Activated CD8-positive, alpha-beta memory T cell treated with anti-CD3 and anti-CD28 coated beads, Interleukin-2, amount 50 U/mL, for 48 hours (primary cell): ENCODE results near the gene MCAT.

ENCODE experiments used
- DNase-seq: peaks from one replicate; pipeline ENCODE4 v3.0.0-alpha.2; 2020

Gene MCAT

DNA sequence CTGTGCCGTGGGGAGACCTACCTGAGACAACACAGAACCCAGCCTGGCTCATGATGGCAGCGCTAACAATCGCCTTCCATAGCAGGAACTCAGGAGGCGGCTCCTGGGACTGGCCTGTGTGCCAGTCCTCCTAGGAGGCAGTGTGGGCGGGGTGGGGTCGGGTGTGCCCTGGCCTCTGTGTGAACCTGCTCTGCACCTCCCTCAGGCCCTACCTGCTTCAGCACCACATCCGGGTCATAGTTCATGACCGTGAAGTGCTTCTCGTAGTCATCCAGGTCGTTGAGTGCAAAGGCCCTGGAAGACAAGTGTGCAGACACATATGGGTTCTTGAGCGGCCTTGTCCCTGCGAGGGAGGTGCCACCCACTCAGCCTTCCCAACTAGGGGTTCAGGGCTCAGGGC is 28.4 kb upstream of the MCAT start:
- no peak for DNase-seq

- DNase-seq = no peak
These were observed 27.9 kb upstream of the MCAT start for GRCh38 chr22:43171019-43171491.

DNA sequence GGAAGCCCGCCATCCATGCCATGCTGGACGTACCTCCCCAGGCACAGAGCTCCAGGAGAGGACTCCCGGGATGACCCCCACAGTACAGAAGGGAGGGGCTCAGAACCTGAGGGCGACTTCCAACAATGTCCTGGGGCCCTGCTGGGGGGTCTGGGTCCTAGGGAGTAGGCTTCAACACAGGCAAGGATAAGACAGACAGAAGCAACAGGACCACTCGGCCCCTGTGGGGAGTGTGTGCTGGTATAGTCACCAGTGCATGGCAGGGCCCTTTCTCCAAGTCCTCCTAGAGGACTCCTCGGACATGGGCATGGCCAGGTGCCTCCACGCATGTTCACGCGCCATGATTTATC is 26.9 kb upstream of the MCAT start:
- DNase-seq = no peak

- DNase-seq = no peak
These were observed 26.3 kb upstream of the MCAT start for GRCh38 chr22:43169310-43170130.

GRCh38 chr22:43168471-43169309 is 25.5 kb upstream of the MCAT start:
- no peak for DNase-seq

DNA sequence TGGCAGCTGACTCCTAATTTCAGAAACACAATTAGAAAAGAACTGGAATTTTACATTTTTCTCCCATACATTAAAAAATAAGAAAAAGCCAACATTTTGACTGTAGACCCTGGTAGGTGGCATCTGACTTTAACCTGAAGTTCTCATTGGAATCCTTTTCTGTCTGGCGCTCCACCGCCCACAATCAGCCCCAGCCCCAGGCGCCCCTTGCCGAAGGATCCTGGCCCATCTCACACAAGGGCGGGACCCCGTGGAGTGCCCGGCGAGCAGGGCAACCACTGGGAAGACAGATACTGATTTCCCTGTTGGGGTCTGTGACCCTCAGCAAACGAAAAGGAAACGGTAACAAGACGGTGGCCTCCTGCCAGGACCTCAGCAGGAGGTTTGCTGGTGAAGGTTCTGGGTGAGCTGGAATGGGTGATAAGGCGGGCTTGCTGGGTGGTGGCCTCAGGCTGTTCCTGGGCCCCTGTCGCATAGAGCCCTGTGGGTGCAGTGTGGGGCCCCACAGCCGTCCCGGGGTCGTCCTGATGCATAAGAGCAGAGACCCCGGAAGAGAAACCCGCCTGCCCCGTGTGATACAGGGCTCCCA is 23.9 kb upstream of the MCAT start:
- no peak for DNase-seq

GRCh38 chr22:43166132-43166930 is 23.1 kb upstream of the MCAT start:
- DNase-seq = no peak

DNA sequence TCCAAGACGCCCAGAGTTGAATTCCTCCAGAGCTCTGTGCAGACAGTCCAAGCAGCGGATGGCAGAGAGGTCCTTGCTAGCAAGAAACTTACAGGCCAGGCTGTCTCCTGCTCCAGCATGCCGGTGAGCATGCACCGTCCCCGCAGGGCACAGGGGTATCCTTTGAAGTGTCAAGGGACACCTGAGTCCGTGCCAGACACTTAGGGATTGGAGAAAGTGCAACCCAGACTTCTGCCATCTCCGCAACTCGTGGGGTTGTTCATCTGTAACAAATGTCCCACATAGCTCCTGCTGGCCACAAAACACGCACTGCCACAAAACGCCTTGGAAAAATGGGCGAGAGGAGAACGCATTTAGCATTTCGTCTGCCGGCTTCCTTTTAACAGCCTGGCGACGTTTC is 21.4 kb upstream of the MCAT start:
- no peak for DNase-seq

DNA sequence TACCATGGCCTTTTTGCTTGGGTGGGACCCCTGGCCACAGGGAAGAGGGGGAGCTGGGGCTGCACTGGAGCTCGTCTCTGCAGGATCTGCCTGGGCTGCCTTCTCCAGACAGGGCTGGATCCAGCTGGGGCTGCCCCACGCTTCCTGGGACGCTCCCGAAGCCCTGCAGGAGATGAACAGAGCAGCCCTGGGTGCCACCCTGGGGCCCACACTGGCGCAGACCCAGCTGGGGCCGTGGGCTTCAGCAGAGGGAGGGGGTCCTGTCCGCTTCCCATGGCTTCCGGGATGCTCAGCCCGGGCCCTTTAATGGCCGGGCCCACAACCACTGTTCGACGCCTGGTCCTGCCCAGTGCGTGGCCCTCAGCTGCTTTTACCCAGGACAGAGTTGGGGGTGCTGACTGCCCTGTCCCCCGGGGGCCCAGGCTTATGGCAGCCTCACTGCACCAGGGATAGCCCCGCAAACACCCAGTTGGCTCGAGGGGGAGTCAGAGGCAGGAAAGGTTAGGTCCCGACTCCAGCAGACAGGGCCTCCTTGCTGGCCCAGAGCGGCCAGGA is 20.1 kb upstream of the MCAT start:
- DNase-seq = no peak

DNA sequence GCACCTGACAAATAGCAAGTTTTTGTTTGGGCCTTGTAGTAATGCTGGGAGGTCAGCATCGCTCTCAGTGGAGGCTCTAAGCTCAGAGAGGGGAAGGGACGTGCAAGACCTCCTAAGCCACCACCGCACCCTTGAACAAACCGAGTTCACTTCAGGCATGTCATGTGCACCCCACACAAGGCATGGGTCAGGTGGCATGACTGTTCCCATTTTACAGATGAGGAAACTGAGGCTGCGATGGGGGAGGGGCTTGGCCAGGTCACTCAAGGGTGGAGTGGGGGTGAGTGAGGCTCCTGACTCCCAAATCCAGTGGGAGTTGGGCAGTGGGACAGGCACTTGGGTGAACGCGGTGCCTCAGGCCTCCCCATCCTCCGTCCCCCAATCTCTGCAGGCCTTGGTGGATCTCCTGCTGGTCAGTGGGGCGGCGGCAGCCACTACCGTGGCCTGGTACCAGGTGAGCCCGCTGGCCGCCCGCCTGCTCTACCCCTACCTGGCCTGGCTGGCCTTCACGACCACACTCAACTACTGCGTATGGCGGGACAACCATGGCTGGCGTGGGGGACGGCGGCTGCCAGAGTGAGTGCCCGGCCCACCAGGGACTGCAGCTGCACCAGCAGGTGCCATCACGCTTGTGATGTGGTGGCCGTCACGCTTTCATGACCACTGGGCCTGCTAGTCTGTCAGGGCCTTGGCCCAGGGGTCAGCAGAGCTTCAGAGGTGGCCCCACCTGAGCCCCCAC is 19.4 kb upstream of the MCAT start:
- DNase-seq = no peak

DNA sequence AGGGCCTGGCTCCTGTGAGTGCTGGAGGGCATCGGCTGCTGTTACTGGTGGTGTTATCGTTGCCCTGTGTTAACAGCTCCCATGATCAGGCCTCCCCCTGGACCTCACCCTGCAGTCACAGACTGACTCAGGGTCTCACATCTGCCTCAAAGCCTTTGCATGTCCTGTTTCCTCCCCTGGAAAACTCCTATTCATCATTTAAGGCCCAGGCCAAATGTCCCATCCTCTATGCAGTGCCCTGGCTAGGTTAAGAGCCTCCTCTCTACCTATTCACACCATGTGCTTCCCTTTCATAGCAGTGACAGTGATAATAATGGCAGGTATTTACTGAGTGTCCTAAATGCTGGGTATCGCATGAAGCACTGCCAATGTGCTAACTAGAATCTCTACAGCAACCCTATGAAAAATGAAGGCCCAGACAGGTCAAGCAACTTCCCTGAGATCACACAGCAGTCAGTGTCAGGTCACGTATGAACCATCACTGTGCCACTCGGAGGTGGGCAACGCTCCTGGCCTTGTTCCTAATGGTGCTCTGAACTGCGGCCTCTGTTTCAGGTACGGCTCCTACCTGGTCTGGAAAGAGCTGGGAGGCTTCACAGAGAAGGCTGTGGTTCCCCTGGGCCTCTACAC is 17.4 kb upstream of the MCAT start:
- DNase-seq = no peak

- no peak for DNase-seq
These were observed 16.4 kb upstream of the MCAT start for GRCh38 chr22:43159484-43160178.

DNA sequence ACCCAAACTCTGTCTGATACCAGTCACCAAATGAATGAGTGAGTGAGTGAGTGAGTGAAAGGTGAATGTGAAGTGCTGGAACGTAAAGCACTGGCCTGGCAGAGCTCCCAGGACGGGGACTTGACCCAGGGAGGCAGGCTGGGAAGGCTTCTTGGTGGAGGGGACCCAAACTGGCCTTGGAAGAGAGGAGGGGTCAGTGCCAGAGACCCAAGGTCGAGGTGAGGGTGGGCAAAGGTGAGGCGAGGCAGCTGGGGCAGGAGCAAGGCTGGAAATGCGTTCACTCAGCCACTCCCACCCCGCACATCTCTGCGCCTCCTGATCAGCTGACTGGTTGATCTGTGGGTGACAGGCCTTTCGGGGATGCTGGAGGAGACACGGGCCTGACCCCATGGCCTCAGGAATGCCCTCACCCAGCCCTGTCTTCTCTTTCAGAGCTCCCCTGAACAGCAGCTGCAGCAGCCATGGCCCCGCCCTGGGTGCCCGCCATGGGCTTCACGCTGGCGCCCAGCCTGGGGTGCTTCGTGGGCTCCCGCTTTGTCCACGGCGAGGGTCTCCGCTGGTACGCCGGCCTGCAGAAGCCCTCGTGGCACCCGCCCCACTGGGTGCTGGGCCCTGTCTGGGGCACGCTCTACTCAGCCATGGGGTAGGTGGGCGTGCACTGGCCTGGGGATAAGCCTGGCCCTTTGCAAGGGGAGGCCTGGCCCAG is 15.7 kb upstream of the MCAT start:
- DNase-seq = no peak

GRCh38 chr22:43157874-43158546 is 14.8 kb upstream of the MCAT start:
- no peak for DNase-seq

GRCh38 chr22:43156413-43156812 is 13.2 kb upstream of the MCAT start:
- DNase-seq = no peak

DNA sequence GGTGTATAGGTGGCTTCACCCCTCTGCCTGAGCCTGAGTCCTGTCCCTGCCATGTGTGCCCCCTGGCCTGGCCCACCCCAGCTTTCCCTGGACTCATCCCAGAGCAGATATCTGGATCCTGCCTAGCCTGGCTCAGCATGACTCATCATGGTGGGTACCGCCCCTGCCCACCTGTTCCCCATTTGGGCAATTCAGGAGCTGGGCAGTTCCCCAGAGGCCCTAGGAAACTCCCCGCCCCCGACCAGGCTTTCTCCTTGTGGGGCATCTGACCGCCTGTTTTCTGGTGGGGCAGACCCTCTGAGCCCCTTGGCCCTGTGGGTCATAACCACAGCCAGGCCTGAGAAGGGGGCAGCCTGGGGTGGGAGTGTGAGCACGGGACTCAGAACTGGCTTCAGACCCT is 12.6 kb upstream of the MCAT start:
- no peak for DNase-seq

DNA sequence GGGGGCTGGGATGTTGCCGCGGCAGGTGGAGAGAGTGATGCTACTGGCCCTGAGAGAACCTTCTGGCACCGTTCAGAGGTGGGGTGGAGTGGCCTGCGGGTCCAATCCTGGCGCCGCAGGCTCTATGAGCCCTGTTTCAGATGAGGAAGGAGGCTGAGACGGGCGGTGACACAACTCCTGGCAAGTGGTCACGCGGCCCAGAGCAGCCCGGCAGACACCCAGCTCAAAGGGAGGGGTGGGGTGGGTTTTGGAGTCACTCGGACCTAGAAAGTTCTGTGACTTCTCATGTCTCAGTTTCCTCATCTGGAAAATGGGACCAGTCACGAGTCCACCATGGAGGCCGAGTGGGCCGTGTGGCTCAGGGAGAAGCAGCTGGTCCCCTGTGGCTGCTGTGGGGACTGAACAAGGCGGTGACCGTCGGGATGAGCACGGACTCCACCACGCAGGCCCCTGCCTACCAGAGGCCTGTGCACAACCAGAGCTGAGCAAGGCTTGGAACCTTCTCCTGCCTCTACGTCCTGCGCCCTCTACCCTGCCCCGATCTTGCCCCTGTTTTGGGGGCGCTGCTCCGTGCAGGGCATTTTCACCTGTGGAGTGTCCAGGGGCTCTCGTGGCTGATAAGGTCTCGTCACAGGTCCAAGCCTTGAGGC is 11.8 kb upstream of the MCAT start:
- DNase-seq = no peak

- no peak for DNase-seq
These were observed 10.7 kb upstream of the MCAT start for GRCh38 chr22:43153899-43154298.
